HFF-Myc (cell line): ENCODE measurements around the gene RGS19.

ENCODE experiments used
- DNase-seq: peaks from one replicate; pipeline ENCODE4 v3.0.0-alpha.2; 2011; ENCODE audit warnings: low read depth; ENCODE audit errors: extremely low read depth
- H3K4me3 ChIP-seq: replicated peaks from 2 replicates; pipeline ENCODE4 v1.5.1; 2011; ENCODE audit warnings: low read depth, mild to moderate bottlenecking, control low read depth, low read length
- TF ChIP-seq, protein P1 (sequence below): IDR thresholded peaks from 2 replicates; pipeline ENCODE4 v1.5.1; 2012; ENCODE audit warnings: mild to moderate bottlenecking, low read depth, low read length, control low read depth; ENCODE audit errors: missing control alignments

The RGS19 gene

GRCh38 chr20:64052987-64053840 is 26.1 kb downstream of the RGS19 start:
- TF ChIP-seq, protein P1, sequence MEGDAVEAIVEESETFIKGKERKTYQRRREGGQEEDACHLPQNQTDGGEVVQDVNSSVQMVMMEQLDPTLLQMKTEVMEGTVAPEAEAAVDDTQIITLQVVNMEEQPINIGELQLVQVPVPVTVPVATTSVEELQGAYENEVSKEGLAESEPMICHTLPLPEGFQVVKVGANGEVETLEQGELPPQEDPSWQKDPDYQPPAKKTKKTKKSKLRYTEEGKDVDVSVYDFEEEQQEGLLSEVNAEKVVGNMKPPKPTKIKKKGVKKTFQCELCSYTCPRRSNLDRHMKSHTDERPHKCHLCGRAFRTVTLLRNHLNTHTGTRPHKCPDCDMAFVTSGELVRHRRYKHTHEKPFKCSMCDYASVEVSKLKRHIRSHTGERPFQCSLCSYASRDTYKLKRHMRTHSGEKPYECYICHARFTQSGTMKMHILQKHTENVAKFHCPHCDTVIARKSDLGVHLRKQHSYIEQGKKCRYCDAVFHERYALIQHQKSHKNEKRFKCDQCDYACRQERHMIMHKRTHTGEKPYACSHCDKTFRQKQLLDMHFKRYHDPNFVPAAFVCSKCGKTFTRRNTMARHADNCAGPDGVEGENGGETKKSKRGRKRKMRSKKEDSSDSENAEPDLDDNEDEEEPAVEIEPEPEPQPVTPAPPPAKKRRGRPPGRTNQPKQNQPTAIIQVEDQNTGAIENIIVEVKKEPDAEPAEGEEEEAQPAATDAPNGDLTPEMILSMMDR: no peak
- no peak for DNase-seq
- H3K4me3 ChIP-seq: no peak overlapping the region

DNA sequence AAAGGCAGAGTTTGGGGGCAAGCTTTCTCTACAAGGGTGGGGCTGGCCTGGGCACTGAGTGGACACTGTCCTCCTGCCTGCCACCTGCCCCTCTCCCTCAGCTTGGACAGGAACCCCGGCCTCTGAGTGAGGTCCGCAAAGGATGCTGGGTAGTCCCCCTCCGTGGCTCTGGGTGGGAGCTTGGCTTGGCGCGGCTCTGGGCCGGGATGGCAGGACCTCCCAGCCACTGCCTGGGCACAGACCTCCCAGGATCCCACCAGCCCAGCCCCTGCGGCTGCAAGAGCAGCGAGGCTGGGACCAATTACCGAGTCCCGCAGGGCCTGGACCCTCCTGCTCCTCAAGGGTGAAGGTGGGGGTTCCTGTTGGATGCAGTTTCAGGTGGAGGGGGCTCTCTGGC is 27.0 kb downstream of the RGS19 start:
- no peak overlapping the region for H3K4me3 ChIP-seq
- DNase-seq: no peak
- TF ChIP-seq, protein P1: no peak

DNA sequence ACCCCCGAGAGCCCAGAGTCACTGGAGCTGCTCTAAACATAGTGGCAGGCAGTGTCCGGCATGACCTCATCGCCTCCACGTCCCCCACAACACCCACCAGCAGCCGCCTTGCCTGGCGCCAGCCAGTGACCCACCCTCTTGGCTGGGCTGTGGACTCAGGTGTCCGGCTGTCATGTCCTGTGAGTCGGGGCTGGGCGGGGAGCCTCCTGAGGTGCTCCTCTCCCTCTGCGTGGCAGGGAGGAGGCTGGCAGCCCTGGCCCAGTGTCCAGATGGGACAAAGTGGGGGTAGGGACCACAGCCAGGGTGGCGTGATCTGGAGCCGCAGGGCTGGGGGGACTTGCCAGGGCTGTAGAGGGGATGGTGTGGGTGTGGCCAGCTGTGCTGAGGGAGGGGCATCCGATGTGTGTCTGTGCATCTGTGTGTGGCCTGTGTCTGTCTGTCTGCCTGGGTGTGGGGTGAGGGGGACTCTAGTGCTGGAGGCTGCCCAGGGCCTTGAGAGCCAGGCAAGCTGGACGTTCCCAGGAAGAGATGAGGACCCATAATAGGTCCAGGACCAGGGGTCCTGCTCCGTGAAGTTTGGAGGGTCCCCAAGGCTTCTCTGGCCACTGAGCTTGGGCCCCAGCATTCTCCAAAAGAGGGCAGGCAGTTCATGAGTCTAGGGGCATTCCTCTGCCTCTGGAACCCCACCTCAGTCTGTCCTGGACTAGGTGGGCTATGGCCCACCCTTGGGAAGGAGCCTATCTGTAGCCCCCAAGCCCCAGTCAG is 27.6 kb downstream of the RGS19 start:
- TF ChIP-seq, protein P1: no peak
- no peak overlapping the region for H3K4me3 ChIP-seq
- DNase-seq: no peak

GRCh38 chr20:64051033-64051452 is 28.3 kb downstream of the RGS19 start:
- TF ChIP-seq, protein P1: no peak
- H3K4me3 ChIP-seq: no peak overlapping the region

DNA sequence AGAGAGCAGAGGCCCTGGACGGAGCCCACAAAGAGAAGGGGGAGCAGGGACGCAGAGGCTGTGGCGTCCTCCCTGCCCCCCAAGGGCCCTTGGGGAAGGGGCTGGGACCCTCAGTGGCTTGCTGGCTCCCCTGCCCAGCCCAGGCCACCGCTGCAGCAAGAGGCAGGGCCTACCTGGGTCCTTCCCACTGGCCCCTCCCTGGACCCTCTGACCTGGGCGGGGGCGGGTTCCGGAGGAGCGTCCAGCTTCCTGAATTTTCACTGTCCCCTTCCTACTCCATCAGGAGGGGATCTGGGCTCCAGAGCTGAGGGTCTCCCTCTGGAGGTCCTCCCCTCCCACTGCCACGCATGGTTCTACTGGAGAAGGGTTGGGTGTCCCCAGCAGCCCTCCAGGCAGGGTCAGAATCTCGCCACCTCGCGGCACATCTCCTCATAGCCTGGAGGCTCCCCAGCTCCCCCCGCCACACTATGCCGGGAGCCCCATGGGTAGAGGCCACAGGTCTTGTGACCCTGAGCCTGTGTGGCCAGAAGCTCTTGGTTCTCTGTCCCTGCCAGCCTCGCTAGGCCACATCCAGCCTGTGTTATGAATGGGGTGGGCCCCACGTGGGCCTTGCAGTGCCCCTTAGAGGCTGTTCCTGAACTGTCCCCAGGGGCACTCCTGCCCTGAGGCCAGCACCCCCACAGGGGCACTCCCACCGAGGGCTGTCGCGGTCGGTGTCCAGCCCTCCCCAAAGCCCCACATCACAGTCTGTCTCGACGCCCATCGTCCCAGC is 28.9 kb downstream of the RGS19 start:
- H3K4me3 ChIP-seq: no peak overlapping the region
- TF ChIP-seq, protein P1: no peak
- no peak for DNase-seq

More at GRCh38 chr20:64051033-64051452, 28.3 kb downstream of the RGS19 start:
- DNase-seq: no peak

DNA sequence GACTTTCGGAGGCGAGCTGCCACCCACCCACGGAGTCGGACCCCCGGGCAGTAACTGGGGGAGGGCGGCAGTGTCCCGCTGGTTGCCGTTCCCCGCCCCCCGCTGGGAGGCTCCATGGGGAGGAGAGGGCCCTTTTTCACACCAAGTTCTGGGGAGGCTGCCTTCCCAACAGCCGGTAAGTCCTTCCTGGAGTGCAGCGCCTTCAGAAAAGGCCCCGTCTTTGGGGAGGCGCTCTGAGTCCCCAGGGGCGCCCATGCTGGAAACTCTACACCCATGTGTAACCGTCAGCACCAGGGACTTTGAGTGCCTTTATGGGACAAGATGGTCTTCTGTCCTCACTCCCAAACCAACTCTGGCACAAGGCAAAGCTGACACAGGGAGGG is 29.4 kb downstream of the RGS19 start:
- no peak overlapping the region for H3K4me3 ChIP-seq
- TF ChIP-seq, protein P1: no peak
- DNase-seq: no peak
